NCI-H2107 treated with DMSO at 0.1 percent for 48 hours (cell line): ENCODE results near the gene TMSB15C.
"Not testable (repeated sequence)": the region's sequence is repeated elsewhere in the genome, so short reads cannot be mapped to it uniquely, and the experiment has no call there.

Experiments used
- DNase-seq: peaks from one replicate; lab custom pipeline; 2025; ENCODE audit not compliant: unreplicated experiment; lab: John Stamatoyannopoulos, UW

The TMSB15C gene

DNA sequence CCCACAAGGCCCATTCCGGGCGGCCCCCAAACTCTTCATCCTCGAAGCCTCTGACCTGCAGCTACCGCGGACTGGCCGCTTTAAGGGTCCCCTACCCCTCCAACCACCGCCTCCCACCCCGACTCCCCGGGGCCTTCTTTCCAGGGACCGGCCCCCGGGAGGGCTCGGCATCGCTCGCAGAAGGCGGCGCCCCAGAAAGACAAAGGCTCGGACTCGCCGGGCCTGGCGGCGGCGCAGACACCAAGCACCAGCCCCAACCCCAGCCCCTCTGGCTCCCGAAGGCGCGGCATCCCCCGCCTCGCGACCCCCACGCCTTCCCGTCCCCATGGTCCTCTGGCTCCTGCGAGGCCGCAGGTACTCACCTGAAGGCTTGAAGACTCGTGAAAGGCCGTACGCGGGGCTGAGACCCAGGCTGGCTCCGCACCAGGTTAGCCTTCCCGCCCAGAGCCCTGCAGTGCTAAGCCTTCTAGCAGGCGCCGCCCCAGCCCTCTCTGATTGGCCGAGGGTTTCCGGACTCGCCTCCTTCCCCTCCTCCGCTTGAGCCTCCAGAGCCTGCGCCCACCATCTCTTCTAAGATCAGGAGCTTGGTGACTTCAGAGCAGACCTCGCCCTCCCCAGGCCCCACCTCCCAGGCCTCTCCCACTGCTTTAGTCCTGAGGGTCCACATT lies at the start of gene TMSB15C:
Gene TMSB15C (minus strand): TSS at position 459 of the 668 bp plus-strand sequence.
- not testable (repeated sequence) for DNase-seq

DNA sequence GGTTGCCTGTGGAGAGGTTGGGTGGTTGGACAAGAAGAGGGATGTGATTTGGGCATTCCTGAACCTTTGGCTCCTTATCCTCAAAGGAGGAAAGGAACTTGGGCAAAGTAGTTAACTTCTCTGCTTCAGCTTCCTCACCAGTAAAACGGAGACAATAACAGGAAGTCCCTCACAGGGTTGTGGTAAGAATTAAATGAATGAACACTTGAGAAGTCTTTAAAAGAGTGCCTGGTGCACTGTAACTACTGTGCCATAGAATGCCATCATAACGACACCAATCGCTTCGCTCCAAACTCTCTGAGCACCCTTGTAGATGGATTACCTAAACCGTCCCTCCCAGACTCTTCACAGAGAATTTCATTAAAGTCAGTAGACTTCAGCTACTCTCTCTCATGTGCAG lies 46.8 kb upstream of the TMSB15C start:
- no peak for DNase-seq

DNA sequence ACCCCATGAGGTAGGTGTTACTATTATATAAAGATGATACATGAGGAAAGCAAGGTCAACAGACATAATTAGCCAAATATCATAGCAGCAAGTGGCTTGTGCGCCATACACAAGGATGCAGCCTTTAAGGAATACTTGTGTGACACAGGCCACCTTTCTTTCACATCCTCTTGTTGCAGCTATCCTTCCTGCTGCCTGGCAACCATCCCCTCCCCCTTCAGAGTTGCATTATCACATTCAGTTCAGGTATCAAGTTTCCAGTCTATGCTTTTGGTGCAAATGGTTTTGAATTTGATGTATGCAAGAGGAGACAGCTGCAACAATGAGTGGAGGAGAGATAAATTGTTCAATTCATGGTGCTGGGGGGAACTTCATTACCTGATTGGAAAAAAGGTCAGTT lies 42.7 kb upstream of the TMSB15C start:
- peak; percentile 87 for DNase-seq

DNA sequence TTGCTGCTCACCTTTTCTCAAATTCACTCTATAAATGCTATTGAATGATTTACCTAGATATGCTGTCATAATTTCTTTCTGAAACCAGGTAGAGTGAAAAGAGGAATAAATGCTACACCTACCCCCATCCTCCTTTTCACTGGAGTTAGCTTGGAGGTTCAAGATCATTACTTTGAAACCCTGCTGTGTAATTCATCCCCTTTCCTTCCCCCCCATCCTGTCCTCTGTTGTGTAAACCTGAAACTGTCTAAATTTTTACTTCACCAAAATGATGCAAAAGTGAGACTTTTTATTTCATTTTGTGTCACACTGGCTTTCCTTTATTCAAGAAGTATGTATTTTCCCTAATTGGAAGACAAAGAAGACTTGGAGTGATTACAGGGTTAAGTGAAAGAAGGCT lies 41.7 kb upstream of the TMSB15C start:
- DNase-seq, result no peak

DNA sequence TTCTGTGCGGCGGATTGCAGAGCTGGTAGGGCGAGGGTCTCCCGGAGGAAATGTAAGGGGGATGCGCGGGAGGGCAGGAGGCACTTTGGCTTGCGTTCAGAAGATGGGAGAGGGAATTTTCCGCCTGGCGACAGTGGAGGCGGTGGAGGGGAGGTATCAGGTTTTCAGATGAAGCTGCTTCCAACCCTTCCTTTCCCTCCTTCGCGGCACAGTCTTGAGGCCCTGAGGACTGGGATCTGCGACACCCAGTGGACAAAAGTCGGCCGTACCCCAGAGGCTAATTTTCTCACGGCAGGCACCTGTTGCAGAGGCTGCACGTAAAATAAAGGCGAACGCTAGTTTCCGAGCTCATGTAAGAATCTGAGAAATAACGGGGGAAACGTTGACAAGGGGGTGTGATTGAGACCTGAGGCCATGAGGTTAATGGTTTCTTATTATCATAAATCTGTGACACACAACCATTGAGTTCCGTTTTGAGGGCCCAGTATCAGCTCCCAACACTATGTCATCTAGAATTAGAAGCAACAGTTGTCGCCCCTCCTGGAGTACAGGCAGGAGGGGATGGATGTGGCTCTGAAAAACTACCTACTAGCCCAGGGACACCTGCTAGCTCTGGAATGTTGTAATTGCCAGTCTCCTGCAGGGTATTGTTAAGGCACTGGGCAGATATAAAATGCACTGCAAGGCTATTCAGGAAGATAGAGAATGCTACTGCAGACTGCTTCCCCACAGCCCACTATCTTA lies 37.4 kb upstream of the TMSB15C start:
- DNase-seq, result peak; percentile 78

DNA sequence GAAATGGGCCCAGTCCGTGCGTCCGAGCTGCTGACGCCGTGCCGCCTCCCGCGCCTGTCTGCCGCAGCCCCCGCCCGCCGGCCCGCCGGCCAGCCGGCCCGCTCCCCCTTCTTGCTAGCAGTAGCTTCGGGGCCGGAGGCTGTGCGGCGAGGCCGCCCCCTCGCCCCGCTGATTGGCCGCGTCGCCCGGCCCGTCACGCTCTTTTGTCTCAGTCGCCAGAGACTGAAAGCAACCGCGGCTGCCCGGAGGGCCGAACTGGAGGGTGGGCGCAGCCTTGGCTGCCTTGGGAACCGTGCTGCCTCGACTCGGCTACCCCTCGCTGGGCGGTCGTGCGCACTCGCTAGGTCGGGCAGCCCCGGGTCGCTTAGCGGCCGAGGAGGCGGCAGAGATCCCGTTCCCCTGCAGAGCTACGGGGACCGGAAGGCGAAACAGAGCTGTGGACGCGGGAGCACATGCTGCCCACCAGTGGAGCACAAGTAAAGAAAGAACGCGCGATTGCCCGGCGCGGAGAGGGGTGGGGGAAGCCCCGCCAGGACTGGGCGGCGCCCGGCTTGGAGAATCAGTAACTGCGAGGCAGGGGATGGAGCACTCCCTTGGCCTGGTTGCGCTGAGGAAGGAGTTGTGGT lies 36.4 kb upstream of the TMSB15C start, which contains the start of gene ZCCHC18:
Gene ZCCHC18 (plus strand): TSS at position 198 of the 626 bp plus-strand sequence. CDS start 1,589 bp downstream, outside the sequence.
- DNase-seq, result peak; percentile 23

DNA sequence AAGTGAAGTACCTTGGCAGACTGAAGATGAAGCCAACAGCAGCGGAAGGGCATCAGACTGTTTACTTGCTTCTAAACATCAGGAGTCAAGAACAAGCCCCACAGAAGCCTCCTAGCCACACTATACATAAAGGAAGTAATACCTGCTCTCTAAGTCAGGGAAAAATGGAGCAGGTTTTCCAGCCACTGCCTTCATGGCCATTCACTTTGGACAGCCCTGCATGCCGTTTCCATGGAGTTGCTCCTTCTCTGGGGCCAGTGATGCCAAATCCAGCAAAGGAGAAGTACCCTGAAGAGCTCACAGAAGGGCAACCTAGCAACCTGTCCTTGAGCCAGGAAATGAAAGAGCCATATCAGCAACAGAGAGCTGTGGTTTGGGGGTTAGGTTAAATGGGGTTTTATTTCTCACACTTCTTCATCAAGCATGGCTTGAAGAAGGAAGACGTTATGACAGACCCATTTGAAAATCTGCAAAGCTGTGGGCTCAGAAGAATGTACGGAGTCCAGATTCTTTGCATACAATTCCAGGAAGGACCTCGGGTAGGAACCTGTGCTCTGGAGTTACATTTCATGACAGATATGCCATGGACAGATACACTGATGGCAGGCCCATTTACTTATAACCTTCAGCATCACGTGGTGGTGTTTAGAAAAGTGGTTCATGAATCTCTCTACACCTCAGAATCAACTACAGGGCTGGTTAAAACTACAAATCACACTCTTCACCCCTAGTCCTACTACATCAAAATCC lies 34.6 kb upstream of the TMSB15C start:
- DNase-seq, result not testable (repeated sequence)

DNA sequence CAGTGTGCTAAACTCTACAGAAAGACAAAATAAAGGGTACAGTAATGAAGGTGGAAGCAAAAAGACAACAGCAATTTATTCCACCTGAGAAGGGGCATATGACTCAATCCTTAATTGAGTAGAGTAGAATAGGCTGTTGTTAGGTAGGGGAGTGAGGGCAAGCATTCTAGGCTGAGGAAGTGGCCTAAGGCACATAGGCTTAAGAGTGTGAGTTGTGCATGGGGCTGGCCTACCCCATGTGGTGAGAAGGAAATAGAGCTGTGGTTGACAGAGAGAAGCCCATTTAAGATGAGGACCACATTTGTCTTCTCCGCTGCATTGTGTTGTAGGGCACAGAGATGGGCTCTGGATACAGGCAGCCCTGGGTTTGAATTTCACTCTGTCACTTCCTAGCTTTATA lies 32.9 kb upstream of the TMSB15C start:
- no peak for DNase-seq

DNA sequence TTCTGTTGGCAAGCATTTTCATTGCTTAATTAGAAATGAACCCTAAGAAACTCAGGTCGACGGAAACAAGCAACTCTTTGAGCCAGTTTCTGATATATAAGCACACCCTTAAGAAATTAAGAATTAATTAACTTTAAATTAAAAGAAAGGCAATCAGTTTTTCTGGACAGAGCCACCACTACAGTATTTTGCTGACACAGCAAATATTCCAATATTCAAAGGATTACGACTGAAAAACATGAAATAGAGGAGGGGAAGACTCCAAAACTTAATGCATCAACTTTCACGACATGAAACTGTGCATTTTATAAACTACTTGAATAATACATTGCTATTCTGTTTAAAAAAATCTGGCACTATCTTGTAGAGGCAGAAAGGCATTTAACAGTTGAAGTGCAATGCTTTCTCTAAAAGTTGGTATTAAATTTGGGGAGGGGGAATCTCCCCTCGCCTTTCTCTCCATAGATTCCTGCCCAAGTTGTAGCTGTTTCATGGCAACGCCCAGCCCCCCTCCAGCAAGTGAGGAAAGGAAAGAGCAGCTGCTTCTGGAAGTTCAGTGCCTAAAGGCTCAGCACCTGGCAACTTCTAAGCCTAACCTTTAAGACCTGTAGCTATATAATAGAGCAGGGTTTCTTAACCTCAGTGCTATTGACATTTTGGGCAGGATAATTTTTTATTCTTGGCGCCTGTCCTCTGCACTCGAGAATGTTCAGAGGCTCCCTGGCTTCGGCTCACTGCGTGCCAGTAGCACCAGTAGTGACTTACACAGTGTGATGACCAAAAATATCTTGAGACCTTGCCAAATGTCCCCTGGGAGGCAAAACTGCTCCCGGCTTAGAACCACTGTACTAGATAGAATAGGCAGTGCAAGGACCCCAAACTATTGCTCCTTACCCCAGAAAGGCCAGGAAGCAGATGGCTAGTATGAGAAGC lies 29.6 kb upstream of the TMSB15C start:
- DNase-seq, result no peak

DNA sequence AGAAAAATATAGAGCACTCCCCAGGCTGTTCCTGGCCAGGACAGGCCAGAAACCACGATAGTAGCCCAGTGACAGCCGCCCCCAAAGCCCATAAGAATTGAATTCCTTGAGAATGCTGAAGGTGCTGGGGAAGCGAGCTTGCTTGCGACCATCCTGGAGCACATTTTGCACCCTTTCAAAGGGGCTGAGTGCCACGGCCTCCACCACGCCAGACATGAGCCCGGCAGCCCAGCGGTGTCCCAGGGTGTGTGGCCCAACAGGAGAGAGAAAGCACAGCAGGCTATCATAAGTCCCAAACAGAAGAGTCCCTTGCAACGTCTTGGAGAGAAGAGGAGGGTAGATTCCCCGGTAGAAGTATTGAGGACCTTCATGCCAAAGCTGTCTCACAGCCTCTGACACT lies 28.6 kb upstream of the TMSB15C start:
- DNase-seq, result no peak

DNA sequence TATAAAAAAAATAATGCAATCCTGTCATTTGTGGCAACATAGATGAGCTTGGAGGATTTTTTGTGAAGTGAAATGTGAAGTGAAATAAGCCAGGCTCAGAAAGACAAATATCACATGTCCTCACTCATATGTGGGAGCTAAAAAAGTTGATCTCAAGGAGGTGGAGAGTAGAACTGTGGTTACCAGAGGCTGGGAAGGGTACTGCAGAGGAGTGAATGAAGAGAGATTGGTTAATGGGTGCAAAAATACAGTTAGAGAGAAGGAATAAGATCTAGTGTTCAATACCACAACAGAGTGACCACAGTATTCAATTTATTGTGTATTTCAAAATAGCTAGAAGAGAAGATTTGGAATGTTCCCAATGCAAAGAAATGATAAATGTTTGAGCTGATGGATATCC lies 22.9 kb upstream of the TMSB15C start:
- no peak for DNase-seq

DNA sequence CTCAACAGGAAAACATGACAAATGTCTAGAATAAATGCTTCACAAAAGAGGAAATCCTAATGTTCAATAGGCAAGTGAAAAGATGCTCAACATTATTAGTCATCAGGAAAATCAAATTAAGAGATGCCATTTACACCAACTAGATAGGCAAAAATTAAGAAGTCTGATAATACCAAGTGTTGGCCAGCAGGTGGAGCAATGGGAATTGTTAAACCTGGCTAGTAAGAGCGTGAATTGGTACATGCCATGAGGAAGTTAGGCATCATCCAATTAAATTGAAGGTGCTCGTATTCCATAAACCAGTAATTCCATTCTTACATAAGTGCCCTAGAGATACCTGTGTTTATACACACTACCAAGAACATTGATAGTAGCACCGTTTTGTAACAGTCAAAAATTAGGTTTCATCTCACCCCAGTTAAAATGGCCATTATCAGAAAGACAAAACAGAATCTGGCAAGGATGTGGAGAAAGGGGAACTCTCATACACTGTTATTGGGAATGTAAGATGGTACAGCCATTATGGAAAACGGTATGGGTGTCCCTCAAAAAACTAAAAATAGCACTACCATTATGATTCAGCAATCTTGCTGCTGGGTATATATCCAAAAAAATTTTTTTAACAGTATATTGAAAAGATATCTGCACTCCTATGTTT lies 22.2 kb upstream of the TMSB15C start:
- DNase-seq, result peak; percentile 94

DNA sequence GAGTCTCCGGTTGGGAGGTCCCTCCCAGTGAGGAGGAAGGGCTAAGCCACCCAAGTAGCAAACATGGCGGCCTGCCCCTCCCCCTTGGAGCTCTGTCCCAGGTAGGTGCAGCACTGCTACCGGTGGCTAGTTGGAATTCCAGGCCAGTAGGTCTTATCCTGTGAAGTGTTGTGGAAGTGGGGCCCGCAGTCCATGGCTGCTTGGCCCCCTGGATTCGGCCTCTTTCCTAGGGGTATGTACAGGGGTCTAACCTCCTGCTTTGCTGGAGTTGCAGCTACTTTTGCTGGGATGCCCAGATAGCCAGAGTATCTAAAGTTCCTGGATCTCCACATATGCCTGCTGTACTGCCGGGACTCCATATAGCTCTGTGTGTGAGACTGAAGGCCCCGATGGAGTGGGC lies 9.9 kb upstream of the TMSB15C start:
- no peak for DNase-seq

DNA sequence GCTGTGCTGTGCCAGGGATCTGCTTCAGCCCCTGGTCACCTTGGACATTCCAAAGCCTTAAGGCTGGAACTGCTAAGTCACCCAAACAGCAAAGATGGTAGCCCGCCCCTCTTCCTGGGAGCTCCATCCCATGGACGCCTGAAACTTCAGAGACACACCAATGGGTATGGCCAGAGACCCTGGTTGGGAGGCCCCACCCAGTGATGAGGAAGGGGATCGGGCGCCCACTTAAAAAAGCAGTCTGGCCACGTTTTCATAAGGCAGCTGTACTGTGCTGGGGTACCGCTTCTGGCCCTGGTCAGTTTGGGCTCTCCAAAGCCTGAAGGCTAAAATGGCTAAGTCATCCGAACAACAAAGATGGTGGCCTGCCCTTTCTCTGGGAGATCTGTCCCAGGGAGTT lies 9.4 kb upstream of the TMSB15C start:
- no peak for DNase-seq

DNA sequence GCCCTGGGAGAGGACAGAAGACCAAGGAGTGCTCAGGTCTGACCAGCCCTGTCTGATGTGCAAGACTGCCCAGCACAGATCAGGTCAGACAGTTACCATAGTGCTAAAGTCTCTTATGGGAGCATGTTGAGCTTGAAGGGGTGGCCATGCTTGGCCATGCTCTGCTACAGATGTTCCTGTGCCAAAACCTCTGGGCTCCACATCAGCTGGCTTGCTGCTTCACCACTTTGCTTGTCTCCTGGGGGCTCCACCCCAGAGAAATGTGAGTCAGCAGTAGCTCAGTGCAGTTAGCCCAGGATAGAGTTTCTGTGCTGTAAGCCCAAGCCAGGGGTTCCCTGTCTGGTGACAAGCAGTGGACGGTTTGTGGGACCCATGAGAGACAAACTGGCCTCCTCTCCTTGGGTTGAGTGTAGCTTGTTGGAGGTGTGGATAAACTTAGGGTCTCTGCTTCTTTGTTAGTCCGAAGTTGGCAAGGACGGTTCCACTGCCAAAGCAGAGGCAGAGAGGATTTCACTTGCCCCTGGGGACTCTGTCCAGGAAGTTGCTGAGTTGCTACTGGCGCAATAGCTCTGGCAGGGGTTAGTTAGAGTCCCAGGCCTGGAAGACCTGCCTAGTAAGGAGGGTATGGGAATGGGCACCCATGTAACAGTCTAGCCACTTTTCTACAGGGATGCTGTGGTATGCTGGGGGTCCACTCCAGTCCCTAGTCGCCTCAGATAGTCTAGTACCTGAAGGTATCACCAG lies 8.7 kb upstream of the TMSB15C start:
- DNase-seq, result no peak

DNA sequence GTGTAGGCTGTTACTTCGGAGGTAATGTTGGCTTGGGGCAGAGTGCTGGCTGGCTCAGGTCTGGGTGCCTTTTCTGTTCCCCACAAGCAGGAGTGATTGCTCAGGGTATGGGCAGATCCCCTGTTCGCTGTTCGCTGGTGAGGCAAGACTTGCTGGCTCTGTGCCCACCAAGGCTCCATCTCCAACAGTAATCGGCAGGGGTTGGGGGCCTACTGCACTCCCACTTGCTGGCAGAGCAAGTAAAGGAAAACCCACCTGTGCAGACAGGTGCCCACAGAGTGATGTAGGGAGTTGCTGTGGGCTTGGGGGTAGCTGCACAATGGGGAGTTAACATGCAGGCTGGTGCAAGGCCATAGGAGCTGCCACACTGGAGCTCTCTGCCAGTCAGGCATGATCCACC lies 8.0 kb upstream of the TMSB15C start:
- DNase-seq, result no peak

DNA sequence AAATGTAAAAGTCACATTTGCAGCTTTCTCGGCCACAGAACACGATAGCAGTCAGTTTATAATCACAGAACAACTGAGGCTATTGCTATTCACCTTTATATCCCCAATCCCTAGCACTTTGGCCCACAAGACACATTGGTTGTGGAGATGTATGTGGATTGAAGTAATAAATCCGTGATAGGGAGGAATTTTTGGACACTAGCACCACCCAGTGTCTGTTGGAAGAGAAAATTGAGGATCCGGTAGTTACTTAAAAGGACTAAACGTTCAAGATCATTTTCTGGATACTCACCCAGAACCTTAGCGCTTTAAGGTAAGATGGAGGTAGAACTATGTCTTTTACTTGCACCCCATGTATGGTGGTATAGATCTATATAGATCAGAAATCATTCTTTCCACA lies 1.8 kb upstream of the TMSB15C start:
- not testable (repeated sequence) for DNase-seq

DNA sequence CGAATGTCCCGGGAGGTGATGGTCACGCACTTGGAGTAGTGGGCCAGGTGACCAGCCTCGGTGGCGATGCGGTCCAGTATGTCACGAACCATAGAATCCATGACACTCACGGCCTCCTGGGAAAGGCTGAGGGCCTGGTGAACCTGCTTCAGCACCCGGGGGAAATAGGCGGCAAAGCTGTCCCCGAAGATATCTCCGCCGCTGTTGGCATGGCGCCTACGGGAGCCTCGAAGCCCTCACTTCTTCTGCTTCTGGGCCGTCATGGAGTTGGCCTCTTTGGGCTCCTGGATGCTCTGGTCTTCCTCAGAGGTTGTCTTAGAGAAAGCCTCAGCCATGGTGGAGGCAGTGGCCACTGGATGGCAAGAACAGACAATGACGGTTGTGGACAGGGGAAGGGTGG lies 13.4 kb downstream of the TMSB15C start:
- DNase-seq, result not testable (repeated sequence)

DNA sequence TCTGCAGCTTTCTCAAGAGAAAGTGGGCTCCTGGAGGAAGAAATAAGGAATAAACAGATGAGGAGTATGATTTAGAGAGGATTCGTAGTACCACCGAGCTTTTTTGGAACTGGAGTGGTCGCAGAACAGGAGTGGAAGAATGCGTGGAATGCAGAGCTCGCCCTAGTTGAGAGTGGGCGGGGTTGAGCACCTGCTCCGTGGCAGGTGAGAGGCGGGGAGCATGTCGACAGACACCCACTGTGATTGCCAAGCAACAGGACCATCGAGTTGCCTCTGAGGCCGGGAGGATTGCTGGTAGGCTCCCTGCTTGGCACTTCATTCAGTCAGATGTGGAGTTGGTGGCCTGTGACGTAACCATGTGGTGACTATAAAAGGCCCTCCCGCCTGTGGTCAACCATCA lies 21.1 kb downstream of the TMSB15C start:
- DNase-seq, result not testable (repeated sequence)
